ENCODE measurements around the gene DUS2. TPM values are rescaled to one million over a fixed set of nuclear protein-coding genes. Genes with fewer than 3 reads are reported as not detected.

Gene DUS2
- total RNA-seq, 1 experiment from 2014 or later: 19.9 TPM

GRCh38 chr16:68037841-68038597 is 14.9 kb downstream of the DUS2 start:
- Histone ChIP-seq H3K4me2 (ENCODE audit: low read length) (no peak overlapping the region), H2AFZ (ENCODE audit: low read length) (no peak overlapping the region), H3F3A (ENCODE audit: low read length, unreplicated experiment) (no peaks in the 10 kb centered on the region), H3K36me3 (ENCODE audit: low read depth, low read length) (no peaks in the 10 kb centered on the region), H3K4me3 (ENCODE audit: low read length) (no peak overlapping the region), H3K9me3 (ENCODE audit: low read length) (no peaks in the 10 kb centered on the region), H3K27me3 (ENCODE audit: low read length) (no peaks in the 10 kb centered on the region), H3K27ac (ENCODE audit: low read length) (no peak overlapping the region), H3K4me1 (ENCODE audit: insufficient read depth, low read length) (no peaks in the 10 kb centered on the region), H3K9me2 (replicated peaks; ENCODE audit: low read length) (no peaks in the 10 kb centered on the region), H3K9ac (ENCODE audit: low read length) (no peak overlapping the region), H3K79me2 (ENCODE audit: low read length) (no peaks in the 10 kb centered on the region), H4K20me1 (ENCODE audit: low read length) (no peaks in the 10 kb centered on the region)
- POLR2A ChIA-PET (ENCODE audit: unreplicated experiment): no interaction called here
- intact Hi-C loops (cut with micrococcal nuclease): no loop called here
- CTCF ChIA-PET: no interaction called here
- no TSS peak for BruUV-seq (replicated peaks)
- DNase-seq: no peak
- TF ChIP-seq CTCF (conservative IDR thresholded peaks at IDR 0.05; ENCODE audit: low read depth, low read length): no peak
- no peak for ATAC-seq

- no peaks in the 10 kb centered on the region for H3K4me1 ChIP-seq (ENCODE audit: insufficient read depth, low read length)
- H3K9ac ChIP-seq (ENCODE audit: low read length): no peak overlapping the region
- DNase-seq (peak; percentile 60), ATAC-seq (peak; percentile 90)
- CTCF ChIA-PET: interaction anchor here (0.6 kb wide), 1 partner anchor 18 kb away, joined by 3 read pairs; the partner anchor contains the start of genes DDX28 and DUS2
- TF ChIP-seq CTCF (conservative IDR thresholded peaks at IDR 0.05; ENCODE audit: low read depth, low read length): peak; percentile 81
- no peak for TF ChIP-seq EZH2phosphoT487 (IDR thresholded peaks at IDR 0.05; ENCODE audit: borderline replicate concordance, low read length)
- TF ChIP-seq EZH2 (IDR thresholded peaks at IDR 0.05; ENCODE audit: low read length, unreplicated experiment): no peak
- no peaks in the 10 kb centered on the region for H3K79me2 ChIP-seq (ENCODE audit: low read length)
- no peaks in the 10 kb centered on the region for H3F3A ChIP-seq (ENCODE audit: low read length, unreplicated experiment)
- H3K4me3 ChIP-seq (ENCODE audit: low read length): no peak overlapping the region
- H3K9me2 ChIP-seq (replicated peaks; ENCODE audit: low read length): no peaks in the 10 kb centered on the region
- no peak overlapping the region for H3K27ac ChIP-seq (ENCODE audit: low read length)
- intact Hi-C loops (cut with micrococcal nuclease): loop anchor here (1.0 kb wide), 1 partner anchor 47 kb away; no protein-coding TSS in a partner anchor
- H3K4me2 ChIP-seq (ENCODE audit: low read length): no peak overlapping the region
- no peaks in the 10 kb centered on the region for H3K9me3 ChIP-seq (ENCODE audit: low read length)
- no peaks in the 10 kb centered on the region for H3K27me3 ChIP-seq (ENCODE audit: low read length)
- H2AFZ ChIP-seq (ENCODE audit: low read length): no peak overlapping the region
- no peaks in the 10 kb centered on the region for H3K36me3 ChIP-seq (ENCODE audit: low read depth, low read length)
- POLR2A ChIA-PET (ENCODE audit: unreplicated experiment): no interaction called here
- H4K20me1 ChIP-seq (ENCODE audit: low read length): no peaks in the 10 kb centered on the region
- BruUV-seq (replicated peaks): no TSS peak
Measured at GRCh38 chr16:68040506-68041288, 17.6 kb downstream of the DUS2 start.

GRCh38 chr16:68041783-68042182 is 18.7 kb downstream of the DUS2 start:
- POLR2A ChIA-PET (ENCODE audit: unreplicated experiment): no interaction called here
- Histone ChIP-seq H3K4me1 (ENCODE audit: insufficient read depth, low read length) (no peaks in the 10 kb centered on the region), H3F3A (ENCODE audit: low read length, unreplicated experiment) (no peaks in the 10 kb centered on the region), H3K79me2 (ENCODE audit: low read length) (no peaks in the 10 kb centered on the region), H3K9me3 (ENCODE audit: low read length) (no peaks in the 10 kb centered on the region), H3K9ac (ENCODE audit: low read length) (no peak overlapping the region), H3K27ac (ENCODE audit: low read length) (no peak overlapping the region), H3K36me3 (ENCODE audit: low read depth, low read length) (no peaks in the 10 kb centered on the region), H3K27me3 (ENCODE audit: low read length) (no peaks in the 10 kb centered on the region), H3K4me3 (ENCODE audit: low read length) (no peak overlapping the region), H3K4me2 (ENCODE audit: low read length) (no peak overlapping the region), H3K9me2 (replicated peaks; ENCODE audit: low read length) (no peaks in the 10 kb centered on the region), H2AFZ (ENCODE audit: low read length) (no peak overlapping the region), H4K20me1 (ENCODE audit: low read length) (no peaks in the 10 kb centered on the region)
- no peak for TF ChIP-seq EZH2phosphoT487 (IDR thresholded peaks at IDR 0.05; ENCODE audit: borderline replicate concordance, low read length)
- no peak for TF ChIP-seq CTCF (conservative IDR thresholded peaks at IDR 0.05; ENCODE audit: low read depth, low read length)
- no peak for TF ChIP-seq EZH2 (IDR thresholded peaks at IDR 0.05; ENCODE audit: low read length, unreplicated experiment)
- no TSS peak for BruUV-seq (replicated peaks)
- intact Hi-C loops (cut with micrococcal nuclease): no loop called here
- ATAC-seq (no peak), DNase-seq (no peak)
- CTCF ChIA-PET: no interaction called here
